GM18868 (cell line): ENCODE results near the gene EARS2.
"Not testable (repeated sequence)": the region's sequence is repeated elsewhere in the genome, so short reads cannot be mapped to it uniquely, and the experiment has no call there.

Experiments
- ATAC-seq: cut with Tn5 transposase; IDR thresholded peaks from one replicate; pipeline ENCODE4 v1.9.1; 2021; ENCODE audit warnings: mild to moderate bottlenecking, moderate library complexity; ENCODE audit not compliant: unreplicated experiment

The EARS2 gene

DNA sequence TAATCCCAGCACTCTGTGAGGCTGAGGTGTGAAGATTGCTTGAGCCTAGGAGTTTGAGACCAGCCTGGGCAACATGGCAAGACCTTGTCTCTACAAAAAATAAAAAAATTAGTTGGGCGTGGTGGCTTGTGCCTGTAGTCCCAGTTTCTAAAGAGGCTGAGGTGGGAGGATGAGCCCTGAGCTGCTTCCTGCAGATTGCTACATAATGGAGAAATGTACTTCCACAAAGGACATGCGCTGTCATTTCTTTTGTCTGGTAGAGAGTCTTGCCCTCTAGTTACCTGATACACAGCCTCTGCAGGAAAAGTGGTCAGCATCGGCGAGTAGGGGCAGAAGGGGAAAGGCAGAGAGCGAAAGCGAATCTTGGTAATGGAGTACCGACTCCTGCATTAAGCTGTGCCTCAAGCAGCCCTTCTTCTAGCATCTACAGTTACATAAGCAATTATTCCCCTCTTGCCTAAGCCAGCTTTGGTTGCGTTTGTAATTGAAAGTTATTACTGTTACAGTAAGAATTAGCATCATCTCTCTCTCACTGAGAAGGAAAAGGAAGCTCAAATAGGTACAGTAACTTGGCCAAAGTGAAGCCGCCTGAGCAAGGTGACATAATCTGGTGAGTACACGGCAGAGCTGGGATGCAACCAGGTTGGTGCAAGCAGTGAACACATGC is 28.4 kb downstream of the EARS2 start:
- no peak for ATAC-seq

DNA sequence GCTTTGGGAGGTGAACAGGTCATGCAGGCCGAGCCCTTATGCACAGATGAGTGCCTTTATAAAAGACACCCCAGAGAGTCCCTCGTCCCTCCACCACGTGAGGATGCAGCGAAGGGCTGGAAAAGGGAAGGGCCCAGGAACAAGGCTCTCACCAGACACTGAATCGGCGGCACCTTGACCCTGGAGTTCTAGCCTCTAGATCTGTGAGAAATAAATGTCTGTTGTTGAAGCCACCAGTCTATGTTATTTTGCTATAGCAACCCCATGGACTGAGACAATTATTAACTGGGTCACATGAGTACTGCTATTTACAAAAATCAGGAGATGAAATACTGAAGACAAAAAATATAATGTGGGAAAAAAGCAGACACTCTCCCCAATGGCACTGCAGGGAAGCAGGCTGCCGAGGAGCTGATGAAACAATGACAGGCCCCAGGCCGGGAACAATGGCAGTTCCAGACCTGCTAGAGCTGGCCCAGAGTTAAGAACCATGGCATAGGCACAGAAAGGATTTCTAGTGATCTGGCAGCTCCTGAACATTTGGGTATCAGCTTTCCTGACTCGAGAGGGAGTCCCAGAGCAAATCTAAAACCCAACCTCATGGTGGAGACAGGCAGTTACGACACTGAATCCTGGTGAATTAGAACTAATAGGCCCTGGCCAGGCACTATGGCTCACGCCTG is 29.0 kb downstream of the EARS2 start:
- no peak for ATAC-seq

DNA sequence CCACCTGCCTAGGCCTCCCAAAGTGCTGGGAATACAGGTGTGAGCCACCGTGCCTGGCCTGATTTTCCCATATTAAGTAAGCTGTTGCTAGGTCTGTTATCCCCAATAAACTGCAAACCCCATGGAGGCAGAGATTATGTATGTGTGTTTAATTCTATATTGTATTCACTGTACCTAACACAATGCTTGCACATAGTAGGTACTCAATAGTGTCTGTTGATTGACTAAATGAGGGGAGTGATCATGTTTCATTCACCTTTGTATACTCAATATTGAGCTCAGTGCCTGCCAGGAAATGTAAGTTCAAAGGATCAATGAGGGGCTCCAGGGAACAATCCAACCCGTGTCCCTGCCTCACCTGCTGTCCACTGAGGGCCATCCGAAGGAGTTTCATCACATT is 32.3 kb downstream of the EARS2 start:
- ATAC-seq: no peak

DNA sequence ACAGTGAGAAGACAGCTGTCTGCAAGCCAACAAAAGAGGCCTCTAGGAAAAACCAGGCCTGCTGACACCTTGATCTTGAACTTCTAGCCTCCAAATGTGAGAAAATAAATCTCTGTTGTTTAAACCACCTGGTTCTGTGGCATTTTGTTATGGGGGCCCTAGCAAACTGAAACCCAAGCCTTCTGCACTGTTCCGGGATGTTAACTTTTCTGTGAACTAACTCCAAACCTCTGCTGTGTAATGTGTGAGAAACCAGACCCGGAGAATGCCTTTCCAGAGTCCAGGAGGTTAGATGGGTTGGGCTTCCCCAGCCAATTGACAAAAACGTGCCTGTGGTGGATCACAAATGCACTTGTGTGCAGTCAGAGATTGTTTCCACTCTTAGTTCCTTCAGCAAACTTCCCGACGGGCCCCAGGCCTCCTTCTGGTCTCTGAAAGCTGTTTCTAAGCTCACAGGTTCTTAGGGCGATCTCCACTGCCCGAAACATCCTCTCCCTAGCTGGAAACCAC is 33.2 kb downstream of the EARS2 start:
- no peak for ATAC-seq

DNA sequence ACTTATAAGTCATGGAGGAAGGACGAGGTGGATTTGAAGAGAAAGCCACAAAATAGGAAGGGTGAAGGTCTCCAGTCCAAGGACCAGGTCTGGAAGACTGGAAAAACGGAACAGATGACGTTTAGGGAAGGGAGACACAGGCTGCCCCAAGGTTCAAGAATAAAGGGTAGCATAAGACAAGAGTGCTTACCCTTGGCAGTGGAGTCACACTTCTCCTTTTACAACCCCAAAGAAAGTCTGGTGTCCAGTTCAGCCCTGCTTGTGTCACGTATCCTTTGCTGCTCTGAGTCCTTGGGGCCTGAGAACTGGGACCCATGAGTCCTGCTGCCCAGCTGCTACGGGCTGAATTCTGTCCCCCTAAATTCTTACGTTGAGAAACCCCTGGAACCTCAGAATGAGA is 33.8 kb downstream of the EARS2 start:
- ATAC-seq: no peak

DNA sequence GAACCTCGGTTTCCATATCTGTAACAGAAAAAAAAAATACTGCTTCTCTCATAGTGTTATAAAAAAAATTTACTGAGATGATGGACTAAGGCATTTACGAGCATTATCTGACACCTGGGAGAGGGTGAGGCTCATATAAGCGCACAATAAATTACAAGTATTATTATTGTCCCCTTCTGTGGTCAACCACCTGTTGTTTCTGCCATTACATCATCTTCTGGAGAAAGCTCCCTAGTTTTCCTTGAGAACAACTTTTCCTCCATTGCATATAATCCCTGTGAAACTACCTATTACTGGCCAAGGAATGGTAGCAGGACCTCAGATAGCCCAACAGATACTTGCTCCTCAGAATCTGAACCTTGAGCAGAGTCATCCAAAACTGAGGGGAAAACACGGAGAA is 35.2 kb downstream of the EARS2 start:
- ATAC-seq: no peak

DNA sequence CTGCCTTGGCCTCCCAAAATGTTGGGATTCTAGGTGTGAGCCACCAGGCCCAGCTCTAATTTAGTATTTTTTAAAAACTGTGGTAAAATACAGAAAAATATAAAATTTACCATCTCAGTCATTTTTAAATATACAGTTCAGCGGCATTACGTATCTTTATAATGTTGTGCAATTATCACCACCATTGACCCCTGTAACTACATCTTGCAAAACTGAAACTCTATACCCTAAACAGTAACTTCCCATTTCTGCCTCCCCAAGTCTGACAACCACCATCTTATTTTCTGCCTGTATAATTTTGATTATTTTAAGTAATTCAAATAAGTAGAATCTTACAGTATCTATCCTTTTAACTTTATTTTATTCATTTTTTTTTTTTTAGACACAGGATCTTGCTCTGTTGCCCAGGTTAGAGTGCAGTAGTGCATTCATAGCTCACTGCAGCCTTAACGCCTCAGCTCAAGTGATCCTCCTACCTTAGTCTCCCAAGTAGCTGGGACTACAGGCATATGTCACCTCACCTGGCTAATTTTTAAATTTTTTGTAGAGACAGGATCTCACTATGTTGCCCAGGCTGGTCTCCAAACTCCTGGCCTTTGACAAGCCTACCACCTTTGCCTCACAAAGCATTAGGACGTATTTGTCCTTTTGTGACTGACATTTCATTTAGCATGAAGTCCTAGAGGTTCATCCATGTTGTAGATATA is 36.0 kb downstream of the EARS2 start:
- ATAC-seq: no peak

DNA sequence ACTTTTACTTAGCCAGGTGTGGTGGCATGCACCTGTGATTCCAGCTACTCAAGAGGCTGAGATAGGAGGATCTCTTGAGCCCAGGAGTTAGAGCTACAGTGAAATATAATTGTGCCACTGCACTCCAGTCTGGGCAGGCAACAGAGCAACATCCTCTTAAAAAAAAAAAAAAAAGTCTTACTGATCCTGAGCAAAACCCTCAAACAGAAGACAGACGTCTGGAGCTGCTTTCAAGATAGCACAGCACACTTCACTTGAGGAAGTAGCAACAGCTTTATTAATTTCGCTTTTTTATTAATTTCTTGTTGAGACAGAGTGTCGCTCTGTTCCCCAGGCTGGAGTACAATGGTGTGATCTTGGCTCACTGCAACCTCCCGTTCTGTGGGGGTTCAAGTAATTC is 36.6 kb downstream of the EARS2 start:
- no peak for ATAC-seq

DNA sequence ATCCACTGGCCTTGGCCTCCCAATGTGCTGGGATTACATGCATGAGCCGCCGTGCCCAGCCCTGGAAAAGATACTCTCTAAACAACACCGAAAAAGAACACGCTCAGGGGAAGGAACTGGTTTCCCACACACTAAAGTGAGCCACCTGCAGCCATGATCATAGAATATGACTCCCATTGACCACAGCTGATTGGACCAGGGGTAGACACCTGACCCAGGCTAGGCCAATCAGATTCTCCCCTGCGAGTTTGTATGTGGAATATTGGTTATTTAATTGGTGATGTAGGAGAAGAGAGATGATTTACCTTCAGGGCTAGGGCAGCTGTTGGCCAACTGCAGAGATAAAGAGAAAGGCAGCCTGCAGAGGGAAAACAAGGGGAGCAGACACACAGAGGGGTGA is 37.9 kb downstream of the EARS2 start:
- no peak for ATAC-seq

DNA sequence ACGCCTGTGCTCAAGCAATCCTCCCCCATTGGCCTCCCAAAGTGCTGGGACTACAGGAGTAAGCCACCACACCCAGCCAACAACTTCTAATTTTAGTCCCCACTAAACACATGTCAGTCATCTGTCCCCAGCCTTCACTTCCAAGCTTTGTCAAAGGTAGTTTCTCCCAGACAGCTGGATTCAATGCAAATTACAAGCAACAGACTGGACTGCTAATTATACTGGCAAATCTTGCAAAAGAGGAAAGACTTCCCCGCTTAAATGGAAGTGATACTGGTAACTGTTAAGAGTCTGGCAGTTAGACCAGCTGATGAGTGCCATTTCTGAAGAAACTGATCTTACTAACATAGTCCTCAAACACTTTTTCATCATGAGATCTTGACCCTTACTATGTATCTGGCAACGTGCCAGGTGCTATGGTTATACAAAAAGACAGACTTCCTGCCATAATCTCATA is 38.7 kb downstream of the EARS2 start:
- no peak for ATAC-seq

DNA sequence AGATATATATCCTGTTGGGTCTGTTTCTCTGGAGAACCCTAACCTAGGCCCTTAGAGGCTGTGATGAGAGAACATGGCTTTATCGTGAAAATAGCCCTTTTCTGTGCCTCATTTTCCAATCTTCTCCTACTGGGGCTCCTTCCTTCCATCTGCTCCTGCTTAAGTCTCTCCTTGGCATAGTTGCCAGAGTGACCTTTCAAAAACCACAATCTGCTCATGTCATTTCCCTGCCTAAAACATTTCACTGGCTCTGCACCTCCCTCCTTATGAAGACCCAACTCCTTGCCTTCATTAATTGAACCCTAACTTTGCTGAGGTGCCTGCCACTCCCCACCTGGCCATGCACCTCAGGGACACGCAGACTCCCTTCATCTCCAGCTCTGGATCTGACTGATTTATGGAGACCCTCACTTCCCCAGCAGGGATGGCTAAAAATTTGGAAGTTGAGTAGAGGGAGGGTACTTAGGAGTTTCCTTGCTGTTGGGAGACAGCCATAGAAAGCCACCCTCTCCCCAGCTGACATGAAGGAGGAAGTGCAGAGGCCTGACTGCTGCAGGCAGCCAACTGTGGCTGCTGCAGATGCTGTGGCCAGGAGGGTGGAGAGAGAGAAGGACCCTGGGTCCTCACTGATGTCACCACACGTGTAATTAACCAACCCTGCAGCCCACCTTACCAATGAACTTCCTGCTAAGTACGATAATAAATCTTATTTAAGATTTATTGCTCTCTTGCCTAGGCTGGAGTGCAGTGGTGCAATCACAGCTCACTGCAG is 40.6 kb downstream of the EARS2 start:
- ATAC-seq: no peak

DNA sequence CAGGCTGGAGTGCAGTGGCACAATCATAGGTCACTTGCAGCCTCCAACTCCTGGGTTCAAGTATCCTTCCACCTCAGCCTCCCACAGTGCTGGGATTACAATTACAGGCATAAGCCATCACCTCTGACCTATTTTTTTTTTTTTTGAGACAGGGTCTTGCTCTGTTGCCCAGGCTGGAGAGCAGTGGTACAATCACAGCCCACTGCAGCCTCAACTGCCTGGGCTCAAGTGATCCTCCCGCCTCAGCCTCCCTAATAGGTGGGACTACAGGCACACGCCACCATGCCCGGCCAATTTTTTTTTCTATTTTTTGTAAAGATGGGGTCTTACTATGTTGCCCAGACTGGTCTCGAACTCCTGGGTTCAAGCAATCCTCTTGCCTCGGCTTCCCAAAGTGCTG is 41.3 kb downstream of the EARS2 start:
- no peak for ATAC-seq

DNA sequence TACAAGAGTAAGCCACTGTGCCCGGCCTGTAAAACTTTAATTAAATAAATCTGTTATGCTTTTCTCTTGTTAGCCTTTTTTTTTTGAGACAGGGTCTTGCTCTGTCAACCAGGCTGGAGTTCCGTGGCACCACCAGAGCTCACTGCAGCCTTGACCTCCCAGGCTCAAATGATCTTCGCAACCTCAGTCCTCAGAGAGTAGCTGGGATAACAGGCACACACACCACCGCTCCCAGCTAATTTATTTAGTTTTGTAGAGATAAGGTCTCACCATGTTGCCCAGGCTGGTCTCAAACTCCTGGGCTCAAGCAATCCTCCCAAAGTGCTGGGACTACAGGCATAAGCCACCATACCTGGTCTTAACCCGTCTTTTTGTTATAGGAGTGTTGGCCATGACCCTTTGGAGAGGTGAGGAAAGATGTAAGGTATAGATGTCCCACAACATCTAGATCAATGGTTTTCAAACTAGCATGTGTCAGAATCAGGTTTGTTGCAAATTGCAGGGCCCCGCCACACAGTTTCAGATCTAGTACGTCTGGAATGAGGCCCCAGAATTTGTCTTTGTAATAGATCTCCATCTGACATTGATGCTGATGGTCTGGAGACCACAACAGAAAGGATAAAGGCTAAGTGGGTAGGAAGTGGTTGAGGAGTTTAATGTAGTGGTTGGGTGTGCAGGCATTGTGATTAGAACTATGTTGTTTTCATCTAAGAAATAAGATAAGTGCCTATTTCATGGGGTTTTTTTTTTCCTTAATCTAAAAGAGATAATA is 42.6 kb downstream of the EARS2 start:
- ATAC-seq: no peak

DNA sequence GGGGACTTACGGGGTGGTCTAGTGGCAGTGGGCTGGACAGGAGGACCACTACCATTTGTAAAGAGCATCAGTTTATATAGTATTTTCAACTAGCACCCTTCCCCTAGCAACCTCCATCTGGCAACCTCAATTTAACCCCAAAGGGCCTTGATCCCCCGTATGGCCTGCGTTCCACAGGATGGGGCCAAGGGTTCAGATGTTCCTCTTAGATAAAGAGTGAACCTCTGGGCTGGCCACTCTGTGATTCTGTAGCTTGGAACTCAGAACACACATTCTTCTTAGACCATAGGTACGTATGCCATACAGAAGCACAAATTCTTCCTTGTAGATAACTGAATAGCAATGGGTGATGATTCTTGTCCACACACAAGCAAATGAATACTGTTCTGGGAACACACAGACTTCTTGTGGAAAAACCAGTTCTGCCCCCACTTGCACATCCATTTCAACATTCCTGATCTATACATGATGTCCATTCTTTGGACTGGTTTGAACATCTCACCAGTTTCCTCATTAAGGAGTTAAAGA is 44.9 kb downstream of the EARS2 start:
- ATAC-seq: no peak

DNA sequence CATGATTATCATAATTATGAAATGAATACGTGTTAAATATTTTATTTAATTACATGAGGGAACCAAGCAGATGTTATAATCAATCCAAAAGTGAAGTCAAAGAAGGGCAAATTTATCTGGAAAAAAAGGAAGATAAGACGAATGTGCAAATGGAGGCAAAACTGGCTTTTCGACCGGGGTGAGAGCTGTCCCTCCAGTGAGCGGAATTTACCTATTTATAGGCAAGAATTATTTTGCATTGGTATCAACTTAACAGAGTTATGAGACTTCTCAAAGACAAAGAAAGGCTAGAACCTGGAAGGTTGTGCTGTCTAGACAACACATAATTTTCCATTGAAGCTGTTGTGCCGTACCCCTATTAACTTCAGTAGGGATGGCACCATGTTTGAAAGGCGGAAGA is 45.4 kb downstream of the EARS2 start:
- ATAC-seq: no peak

DNA sequence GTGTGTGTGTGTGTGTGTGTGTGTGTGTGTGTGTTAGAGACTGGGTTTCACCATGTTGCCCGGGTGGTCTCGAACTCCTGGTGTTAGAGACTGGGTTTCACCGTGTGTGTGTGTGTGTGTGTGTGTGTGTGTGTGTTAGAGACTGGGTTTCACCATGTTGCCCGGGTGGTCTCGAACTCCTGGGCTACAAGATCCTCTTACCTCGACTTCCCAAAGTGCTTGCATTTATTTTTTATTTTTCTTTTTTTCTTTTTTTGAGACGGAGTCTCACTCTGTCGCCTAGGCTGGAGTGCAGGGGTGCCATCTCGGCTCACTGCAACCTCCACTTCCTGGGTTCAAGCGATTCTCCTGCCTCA is 46.3 kb downstream of the EARS2 start:
- ATAC-seq: not testable (repeated sequence)

DNA sequence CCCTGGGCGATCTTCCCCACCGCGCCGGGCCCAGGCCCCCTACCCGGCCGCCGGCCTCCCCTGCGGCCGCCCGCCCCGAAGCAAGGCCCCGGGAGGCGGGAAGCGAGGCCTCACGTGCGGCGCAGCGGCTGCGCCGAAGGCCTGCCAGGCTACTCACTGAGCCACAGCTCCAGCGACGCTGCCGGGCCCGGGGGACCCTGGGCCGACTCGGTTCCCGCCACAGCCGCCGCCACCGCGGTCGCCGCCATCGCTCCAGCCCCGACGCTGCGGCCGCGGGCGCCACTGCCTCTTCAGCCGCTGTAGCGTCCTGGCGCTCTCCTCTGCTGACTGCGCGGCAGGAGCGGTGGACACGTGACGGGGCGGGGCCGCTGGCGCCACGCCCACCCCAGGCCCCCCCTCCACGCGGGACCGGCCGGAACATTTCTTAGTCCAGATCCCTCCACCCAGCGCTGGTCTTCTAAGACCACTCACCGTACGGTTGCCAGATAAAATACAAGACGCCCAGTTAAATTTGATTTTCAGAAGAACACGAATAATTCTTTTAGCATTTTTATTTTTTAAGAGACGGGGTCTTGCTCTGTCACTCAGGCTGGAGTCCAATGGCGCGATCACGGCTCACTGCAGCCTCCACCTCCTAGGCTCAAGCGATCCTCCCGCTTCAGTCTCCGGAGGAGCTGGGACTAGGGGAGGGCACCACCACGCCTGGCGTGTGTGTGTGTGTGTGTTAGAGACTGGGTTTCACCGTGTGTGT is 46.8 kb downstream of the EARS2 start, which contains the start of gene GGA2:
Gene GGA2, minus strand, starts transcription at position 331 of the 751 bp plus-strand sequence. Its CDS starts 83 bp downstream, at position 248.
- ATAC-seq: peak; percentile 71

DNA sequence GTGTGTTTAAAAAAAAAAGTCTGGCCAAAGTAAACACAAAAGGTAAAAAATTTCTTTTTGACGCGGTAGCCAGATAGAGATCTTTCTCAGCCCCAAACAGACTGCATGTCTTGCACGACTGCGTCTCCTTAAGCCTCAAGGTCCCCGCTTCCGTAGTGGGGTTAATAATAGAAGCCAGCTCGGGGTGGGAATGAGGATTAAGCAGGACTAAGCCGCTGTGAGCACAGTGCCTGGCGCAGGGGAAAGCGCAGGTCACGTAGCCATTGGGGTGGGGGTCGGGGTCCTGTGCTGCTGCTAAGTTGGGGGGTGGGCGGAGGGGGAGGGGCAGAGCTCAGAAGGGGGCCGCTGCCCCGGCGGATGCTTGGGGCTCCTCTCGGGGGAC is 47.4 kb downstream of the EARS2 start:
- no peak for ATAC-seq

DNA sequence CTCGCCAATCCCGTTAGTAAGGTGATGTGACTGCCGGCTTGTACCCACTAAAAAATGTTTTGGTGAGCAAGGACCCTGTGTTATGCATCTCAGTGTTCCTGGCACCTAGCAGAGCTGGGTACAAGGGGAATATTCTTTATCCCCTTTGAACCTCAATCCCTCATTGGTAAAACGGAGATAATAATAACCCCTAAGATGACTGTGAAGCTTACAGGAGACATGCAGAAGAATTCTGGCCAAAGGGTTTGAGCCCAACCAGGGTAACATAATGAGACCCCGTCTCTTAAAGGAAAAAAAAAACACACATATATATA is 47.8 kb downstream of the EARS2 start:
- ATAC-seq: no peak
